NCI-H526 treated with DMSO at 0.1 percent for 48 hours (cell line): ENCODE measurements around the gene MED12L.
"Not testable (repeated sequence)": the region's sequence is repeated elsewhere in the genome, so short reads cannot be mapped to it uniquely, and the experiment has no call there.

Experiments used
- DNase-seq: peaks from one replicate; lab custom pipeline; 2025; lab: John Stamatoyannopoulos, UW

MED12L gene

DNA sequence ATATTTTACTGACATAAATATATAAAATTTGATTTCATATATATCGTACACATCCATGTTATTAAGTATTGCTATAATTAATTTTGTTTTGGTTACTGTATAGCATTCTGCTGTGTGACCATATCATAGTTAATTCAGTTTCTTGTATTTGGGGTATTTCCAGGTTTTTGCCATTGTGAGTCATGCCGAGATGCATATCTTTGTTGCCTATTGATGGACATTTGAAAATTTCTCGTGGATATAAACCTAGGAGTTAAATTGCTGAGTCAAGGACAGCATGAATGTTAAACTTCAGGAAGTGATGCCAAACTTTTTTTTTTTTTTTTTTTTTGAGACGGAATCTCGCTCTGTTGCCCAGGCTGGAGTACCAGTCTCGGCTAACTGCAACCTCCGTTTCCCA is 151.3 kb downstream of the MED12L start:
- no peak for DNase-seq

DNA sequence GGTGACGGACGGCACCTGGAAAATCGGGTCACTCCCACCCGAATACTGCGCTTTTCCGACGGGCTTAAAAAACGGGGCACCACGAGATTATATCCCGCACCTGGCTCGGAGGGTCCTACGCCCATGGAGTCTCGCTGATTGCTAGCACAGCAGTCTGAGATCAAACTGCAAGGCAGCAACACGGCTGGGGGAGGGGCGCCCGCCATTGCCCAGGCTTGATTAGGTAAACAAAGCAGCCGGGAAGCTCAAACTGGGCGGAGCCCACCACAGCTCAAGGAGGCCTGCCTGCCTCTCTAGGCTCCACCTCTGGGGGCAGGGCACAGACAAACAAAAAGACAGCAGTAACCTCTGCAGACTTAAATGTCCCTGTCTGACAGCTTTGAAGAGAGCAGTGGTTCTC is 156.5 kb downstream of the MED12L start:
- DNase-seq = not testable (repeated sequence)

DNA sequence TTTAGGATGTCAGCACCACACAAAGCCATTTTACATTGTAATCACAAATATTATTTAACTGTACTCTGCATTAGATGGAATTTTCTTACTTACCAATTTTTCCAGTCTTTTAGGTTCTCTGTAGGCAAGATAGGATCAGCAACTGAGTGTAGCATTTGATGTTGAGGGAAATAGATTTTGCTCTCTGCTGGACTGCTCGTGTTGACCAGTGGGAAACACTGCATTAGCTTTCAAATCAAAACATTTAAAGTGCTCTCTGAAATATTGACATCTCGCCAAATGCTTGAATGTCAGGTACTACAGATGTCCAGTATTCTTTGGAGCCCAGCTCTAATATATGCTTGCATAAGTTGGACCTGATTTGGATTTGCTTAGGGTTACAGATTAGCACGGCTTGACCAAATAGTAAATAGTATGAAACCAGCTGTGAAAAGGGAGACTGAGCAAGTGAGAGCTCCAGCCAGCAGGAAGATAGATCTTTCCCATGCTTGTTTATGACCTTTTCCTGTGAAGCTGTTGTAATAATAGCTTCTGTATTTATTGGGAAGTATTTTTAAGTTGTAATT is 163.4 kb downstream of the MED12L start:
- DNase-seq = no peak

DNA sequence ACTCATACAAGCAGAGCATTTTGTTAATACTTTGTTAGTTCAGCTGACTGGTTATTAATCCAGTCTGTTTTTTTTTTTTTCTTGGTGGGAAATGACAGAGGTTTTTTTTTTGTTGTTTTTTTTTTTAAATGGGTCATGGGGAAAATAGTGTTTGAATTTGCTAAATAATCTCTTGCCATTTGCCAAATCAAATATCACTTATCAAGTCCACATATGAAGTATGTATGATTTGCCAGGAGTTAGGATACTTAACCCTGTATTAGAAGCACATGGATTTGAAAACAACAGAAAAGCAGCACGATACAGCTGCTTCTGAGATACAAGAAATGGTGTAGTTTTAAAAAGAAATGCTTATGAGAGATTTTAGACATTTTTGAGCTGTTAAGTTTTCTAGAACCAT is 171.3 kb downstream of the MED12L start:
- no peak for DNase-seq

DNA sequence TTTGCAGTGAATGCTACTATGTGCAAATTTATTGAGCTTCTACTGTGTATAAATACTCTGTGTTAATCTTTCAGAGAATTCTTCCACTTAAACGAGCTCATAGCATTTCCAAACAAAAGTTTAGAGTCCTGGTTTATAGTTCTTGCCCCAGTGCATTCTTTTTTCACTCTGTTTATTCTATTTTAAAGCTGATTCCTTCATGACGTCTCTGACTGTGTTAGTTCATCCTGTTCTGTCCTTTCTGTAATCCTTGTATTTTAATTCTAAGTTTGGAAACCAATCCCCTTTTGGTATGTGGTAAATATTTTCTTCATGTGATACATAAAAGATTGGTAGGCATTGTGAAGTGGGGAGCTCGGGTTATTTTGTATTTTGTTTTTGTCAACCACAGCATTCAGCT is 174.2 kb downstream of the MED12L start:
- no peak for DNase-seq

DNA sequence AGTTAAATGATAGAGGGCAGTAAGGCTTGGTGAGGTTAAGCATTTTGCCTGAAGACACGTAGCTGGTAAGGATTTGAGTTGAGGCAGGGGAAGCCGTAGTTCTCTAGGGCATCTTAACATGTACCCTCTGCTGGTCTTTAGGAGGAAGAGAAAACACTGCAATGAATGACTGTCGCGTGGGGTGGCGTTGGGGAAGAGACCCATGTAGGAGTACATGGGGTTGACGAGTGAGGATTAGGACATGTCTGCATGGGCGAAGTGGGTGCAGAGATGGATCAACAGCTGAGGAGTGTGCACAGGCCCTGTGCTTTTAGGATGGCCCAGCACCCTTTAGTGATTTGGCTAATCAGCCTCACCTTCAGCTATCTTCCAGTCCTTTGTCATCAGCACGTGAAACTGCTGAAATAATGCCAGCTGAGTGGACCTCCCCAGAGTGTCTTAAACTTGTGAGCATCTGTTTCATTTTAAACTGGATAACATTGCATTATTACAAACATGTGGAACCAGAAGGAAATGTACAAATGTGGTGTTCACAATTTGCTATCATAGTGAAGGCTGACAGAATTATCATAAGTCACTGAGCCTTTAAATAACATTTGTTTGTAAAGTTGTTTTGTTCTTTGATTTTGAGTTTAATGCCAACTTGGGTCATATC is 177.5 kb downstream of the MED12L start:
- DNase-seq = no peak

DNA sequence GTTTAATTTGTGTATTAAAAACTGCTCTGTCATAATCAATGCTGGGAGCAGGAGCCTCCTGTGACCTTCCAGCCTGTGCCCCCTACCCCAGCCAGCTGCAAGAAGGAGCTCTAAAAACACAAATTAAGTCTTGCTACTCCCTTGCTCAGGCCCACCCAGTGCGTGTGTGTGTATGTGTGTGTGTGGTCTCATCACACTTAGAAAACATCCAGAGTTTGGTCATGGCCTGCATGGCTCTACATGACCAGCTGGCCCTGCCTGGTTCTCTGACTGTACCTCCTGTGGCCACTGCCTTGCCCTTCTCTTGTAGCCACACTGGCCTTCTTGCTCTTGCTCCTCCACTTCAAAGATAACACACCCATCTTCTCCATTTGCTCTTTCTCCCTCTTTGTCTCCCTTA is 179.1 kb downstream of the MED12L start:
- no peak for DNase-seq

DNA sequence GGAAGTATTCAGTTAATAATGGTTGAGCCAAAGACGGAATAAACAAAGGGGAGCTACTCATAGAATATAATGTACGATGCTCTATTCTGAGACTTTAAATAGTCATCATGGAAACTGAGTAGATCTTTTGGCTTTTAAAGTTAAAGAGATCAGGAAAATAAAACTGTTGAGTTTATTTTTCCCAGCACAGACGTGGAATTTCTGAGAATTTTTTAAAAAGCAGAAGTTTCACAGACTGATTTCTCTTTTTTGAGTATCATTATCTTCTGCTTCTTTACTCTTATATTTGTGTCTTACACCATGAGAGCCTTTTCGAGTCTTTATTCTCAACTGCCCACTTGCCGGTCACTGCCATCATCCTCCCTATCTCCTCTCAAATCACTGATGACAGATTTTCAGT is 179.7 kb downstream of the MED12L start:
- no peak for DNase-seq

DNA sequence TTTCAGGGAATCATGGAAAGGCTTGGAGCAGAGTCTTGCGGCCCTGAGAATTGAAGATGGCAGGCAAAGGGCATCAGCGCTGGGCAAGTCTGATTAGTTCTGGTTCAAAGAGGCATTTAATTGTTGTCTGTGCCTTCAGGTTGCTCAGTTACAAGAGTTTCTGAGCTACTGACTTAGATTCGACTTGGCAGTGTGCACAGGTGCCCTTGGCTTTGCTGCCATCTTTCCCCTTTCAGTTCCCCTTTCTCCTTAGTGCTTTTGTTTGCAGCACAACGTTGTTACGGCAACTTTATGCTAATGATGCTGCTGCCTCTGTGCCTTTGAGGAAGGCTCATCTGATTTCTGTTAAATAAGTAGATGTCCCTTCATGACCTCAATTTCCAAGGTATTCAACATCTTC is 180.4 kb downstream of the MED12L start:
- DNase-seq = peak; percentile 18

DNA sequence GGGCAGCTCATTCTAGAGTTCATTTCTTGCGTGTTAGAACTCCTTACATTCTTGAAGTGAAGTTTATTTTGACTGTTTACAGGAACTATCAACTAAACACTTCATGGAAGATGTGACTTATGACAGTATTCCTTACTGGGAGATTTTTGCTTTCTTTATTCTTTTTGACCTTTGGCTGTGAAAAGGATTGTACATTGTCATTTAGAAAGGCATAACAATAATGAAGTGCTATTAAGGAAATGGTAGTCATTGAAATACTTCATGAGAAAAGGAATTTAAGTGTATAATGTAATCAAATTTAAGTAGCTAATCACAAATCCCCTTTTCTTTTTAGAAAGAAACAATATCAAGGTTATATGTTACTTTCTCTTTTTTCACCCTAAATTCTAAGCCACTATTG is 181.6 kb downstream of the MED12L start:
- no peak for DNase-seq

DNA sequence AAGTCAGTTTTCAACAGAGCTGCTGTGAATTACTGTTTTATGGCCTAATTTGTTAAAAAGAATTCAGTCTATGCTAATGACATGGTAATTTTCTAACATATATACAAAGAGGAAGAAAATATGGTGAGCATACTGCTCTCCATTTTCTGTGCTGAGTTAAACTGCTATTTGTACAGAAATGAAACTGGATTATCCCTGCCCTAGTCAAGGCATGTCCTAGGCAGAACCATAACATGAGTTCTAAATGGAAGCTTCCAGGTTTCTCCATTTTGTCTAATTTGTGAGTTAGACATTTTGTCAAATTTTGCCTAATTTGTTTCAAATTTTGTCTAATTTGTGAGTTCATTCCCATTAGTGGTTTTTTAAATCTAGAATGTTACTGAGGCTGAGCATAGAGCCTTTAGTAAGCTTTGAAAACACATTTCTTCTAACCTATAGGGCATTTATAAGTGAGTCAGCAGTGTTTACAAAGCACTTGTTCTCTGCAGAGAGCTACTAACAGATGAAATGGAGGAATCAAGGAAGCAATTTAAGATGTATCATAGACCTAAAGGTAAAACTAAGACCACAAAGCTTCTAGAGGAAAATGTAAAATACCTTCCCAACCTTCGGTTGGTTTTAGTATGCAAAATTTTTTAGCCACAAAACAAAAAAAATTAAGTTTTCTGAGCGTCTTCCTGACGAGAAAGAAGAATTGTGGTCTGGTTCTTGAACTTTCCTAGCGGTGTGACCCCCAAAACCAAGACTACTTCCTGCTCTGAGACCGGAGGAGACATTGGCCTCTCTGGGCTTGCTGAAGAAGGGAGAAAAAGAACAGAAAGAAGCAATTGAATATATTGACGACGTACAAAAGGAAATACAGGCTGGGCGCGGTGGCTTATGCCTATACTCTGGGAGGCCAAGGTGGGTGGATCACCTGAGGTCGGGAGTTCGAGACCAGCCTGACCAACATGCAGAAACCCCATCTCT is 183.1 kb downstream of the MED12L start:
- DNase-seq = no peak

DNA sequence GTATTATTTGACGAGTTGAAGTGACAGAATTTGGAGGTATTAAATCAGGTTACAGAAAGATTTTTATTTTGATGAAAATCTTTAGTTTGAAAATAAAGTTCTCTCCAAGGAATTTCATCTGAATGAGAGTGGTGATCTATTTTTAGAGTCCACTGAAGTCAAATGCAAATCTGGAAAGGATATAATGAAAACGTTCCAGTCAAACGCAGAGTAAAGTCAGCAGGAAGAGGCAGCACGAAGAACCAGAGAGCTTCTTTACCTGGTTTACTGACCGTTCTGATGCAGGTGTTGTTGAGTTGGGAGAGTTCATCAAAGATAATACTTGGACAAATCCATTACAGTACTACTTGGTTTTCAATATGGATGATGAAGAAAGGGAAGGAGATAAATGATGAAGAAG is 184.2 kb downstream of the MED12L start:
- no peak for DNase-seq

DNA sequence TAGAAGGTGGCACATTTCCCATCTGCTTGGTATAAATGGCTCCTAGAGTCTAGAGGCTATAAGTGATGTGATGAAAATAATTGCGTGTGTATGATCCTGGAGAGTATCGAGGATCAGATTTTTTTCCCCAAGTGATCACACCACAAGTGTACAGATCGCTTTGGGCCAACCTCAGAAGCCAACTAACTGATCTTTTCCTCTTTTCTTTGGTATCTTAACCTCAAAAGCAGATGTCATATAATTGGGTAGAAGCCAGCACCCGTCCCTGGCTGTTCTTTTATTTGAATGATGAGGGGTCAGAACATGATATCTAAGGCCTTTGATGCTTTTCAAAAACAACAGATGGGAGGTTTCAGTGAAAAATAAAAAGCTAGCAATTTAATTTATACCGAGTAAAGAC is 189.6 kb downstream of the MED12L start:
- DNase-seq = no peak

DNA sequence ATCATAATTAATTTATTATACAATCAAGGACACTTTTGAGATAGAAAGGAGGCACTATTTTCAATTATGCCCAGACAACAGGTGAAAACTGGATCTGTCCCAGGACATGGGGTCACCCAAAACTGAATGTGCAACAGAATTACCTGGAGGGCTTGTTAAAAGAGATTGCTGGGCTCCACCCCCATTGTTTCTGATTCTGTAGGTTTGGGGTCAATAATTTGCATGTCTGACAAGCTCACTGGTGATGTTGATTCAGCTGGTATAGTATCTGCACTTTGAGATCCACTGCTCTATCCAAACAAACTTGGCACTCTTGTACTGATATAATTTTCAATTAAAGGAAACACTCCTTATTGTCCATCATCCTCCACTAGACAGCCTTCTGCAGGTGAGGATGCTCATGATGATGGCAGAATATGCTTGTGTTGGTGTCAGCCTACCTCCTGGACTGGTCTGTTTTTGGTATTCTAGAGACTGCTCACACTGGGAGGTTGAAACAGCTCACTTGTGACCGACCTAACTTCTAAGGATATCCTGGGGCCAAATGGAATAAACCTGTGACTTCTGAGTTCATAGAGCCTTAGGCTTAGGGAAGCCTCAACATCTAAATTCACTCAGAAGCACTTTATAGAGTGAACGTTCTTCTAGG is 190.7 kb downstream of the MED12L start:
- no peak for DNase-seq

DNA sequence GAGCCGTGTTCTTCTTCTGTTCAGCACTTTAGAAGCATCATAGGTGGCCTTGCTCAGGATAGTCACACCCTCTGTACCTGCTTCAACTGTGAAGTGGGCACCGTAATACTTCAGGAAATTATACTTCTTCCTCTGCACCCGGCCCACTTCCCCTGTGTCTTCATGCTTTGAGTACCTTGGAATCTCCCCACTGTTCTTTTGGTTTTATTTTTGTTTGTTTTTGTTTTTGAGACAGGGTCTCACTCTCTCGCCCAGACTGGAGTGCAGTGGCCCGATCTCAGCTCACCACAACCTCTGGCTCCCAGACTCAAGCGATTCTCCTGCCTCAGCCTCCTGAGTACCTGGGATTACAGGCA is 191.2 kb downstream of the MED12L start:
- no peak for DNase-seq

DNA sequence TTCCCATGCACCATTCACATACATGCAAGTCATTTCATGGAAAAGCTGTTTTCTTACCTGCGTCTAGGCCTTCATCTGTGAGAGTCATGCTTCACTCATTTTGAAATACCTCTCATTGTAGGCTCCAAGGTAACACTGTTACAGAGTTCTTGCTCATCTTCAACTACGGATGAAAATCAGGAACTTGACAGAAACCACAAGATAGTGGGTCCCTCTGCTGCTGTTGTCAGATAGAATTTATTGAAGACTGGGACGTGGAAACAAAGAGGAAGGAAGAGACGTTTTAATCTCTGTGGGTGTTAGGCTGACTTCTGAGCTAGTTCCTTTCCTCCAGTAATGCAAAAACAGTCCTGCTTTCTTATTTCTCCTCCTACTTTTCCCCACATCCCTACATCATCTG is 192.8 kb downstream of the MED12L start, which contains the start of gene P2RY14:
Gene P2RY14, minus strand, starts transcription at position 313 of the 400 bp plus-strand sequence. CDS start 64,226 bp downstream, outside the sequence.
- DNase-seq = no peak

DNA sequence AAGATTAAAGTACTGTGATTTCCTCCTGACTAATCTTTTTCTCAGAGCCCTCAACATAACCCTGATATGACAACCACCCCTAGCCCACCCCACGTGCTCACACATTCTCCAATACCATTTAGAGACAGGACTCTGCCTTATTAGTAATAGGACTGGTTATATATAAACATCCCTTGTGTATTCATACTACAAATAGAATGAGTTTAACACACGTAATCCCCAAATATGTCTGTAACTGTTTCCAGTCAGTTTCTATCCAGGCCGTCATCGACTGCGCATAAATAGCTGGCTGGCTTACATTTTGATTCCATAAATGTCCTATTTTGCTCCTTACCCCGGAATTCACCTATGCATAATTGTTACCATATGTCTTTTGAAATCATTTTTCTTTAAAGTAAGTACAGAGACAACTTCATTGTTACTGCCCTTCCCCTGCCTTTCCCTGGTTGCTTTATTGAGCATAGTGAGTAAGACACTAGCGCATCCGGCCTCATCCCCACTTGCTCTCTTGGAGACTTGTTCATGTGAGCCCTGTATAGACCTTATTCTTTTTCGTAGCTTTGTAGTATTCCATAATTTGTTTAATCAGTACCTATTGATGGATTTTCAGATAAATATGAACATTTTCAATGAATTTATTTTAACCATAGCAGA is 196.3 kb downstream of the MED12L start:
- no peak for DNase-seq

DNA sequence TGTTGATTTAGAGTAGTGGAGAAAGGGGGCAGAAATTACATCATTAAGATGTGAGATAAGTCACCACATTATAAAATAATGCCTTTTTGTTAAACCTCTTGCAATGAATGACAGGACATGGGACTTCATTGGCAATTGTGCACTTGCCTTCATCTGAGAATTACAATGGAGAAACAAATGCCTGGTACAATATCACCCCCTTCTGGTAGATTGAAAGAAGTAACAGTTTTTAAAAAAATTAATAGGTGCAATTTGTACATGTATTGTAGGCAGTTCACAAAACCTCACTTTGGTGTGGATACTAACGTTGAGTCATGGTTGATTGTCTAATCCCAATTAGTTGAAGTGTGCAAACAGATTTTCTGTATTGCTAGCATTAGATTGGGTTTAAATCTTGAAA is 197.5 kb downstream of the MED12L start:
- peak; percentile 57 for DNase-seq

DNA sequence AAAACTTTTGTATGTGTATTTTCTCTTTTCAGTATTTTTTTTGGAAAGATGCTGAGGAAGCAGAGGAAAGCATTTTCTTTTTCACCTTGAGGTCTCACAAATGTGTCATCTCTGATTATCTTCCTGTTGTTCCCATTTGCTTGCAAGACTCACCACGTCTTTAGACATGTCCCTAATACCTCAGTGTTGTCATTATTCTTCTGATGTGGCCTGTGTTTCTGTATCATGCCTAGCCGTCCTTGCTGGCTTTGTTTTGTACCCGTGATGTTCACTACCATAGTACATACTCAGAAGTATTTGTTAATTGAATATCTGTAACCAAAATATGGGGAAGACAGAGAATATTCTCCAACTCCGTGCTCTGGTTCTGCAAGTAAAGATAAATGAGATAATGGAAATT is 197.9 kb downstream of the MED12L start:
- DNase-seq = no peak

DNA sequence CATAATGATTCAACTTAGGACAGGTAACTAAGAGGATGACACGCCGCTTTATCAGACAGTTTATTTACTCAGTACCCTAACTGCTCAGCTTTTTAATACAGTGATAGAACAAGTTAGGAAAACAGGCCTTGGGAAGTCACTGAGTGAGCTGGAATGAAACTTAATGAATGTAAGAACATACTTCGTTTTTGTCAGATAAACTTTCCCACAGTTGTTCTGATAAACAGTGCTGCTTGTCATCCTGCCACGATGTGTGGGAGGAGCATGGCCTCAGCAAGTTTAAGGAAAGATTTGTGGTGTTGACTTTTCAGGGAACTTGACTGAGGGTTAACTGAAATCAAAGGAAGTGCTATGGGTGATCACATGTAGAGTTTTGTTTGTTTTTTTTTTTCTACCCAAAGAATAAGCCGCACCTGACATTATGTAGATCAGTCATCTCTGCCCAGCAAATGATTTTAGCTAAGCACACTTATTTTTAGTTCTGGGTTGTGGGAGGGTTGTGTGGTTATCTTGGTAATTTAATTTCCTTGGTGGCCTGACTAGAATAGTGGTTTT is 198.5 kb downstream of the MED12L start:
- DNase-seq = no peak

DNA sequence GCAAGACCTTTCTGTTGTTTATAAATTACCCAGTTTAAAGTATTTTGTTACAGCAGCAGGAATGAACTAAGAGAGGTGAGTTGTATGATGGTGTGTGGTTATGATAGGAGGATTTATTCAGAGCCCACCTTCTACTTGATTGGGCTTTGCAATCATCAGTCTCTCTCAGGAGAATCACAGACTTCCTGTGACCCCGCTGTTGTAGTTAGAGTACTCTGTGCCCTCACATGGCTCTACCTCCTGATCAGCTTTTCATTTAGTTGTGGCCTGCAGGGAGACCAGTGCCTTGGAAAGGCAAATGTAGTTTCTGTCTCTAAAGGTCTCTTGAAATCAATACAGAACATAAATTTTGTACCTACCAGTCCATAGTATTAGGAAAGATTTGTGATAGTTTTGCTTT is 200.5 kb downstream of the MED12L start:
- no peak for DNase-seq

DNA sequence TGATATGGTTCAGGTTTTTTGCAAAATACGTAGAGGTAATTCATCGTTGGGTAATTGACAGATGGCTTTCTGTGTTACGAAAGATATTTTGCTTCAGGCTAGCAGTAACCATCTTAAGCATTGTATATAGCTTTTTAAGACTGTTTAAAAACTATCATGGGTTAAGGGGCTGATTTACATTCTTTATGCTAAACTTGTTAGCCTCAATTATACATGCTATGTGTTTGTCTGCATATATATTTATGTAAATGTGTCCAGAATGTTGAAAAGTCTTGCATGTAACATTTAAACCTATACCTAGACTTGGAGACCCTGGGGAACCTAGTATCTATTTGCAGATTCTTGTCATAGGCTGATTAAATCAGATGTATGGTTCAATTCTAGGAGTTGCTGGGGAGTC is 204.0 kb downstream of the MED12L start:
- DNase-seq = no peak
